Activated CD4-positive, alpha-beta T cell treated with anti-CD3 and anti-CD28 coated beads, Interleukin-2, Interleukin-4, amounts not matched to agents 100 ng/mL and 50 ng/mL, durations not matched to agents 16 hours and 8 hours (primary cell): ENCODE results near the gene CLCA4.

ENCODE experiments used
- DNase-seq: peaks from one replicate; pipeline ENCODE4 v3.0.0-alpha.2; 2020; ENCODE audit warnings: low spot score

Gene CLCA4

GRCh38 chr1:86619313-86619712 lies 72.4 kb downstream of the CLCA4 start:
- no peak for DNase-seq

GRCh38 chr1:86621286-86621685 lies 74.4 kb downstream of the CLCA4 start:
- no peak for DNase-seq
